Measurements from ENCODE around the gene HTT-AS. TPM values are rescaled to one million over a fixed set of nuclear protein-coding genes. Genes with fewer than 3 reads are reported as not detected.
A peak's percentile ranks its signal among the peaks of the same experiment; 100 is the strongest.

HTT-AS gene
- total and polyA plus RNA-seq, 3 donors from 2014 or later, result not detected

- Histone ChIP-seq H3K4me3 (no peak overlapping the region), H3K36me3 (ENCODE audit: low read depth, missing control alignments) (no peaks in the 10 kb centered on the region), H3K27ac (no peak overlapping the region), H3K27me3 (no peaks in the 10 kb centered on the region), H3K9me3 (no peaks in the 10 kb centered on the region), H3K4me1 (no peaks in the 10 kb centered on the region)
- TF ChIP-seq CTCF (IDR thresholded peaks at IDR 0.05) (no peak), POLR2A (IDR thresholded peaks at IDR 0.05) (no peak)
- intact Hi-C loops (cut with DNase I; ENCODE audit: low total_unique reads), result no loop called here
- DNase-seq, result no peak
- 92 to 96% methylated on average over 8 of the region's 8 CpGs for WGBS, 2 donors
Measured at GRCh38 chr4:3034231-3034630, 40.1 kb downstream of the HTT-AS start.

- WGBS, 2 donors, result 58 to 74% methylated on average over 12 of the region's 12 CpGs
- H3K36me3 ChIP-seq (ENCODE audit: low read depth, missing control alignments), result no peaks in the 10 kb centered on the region
- peak; percentile 53 for DNase-seq
- no peaks in the 10 kb centered on the region for H3K27me3 ChIP-seq
- no peak overlapping the region for H3K27ac ChIP-seq
- no peaks in the 10 kb centered on the region for H3K9me3 ChIP-seq
- no peaks in the 10 kb centered on the region for H3K4me1 ChIP-seq
- intact Hi-C loops (cut with DNase I; ENCODE audit: low total_unique reads), result no loop called here
- TF ChIP-seq CTCF (IDR thresholded peaks at IDR 0.05) (no peak), POLR2A (IDR thresholded peaks at IDR 0.05) (no peak)
- H3K4me3 ChIP-seq, result no peak overlapping the region
Measured at GRCh38 chr4:3031357-3032082, 42.8 kb downstream of the HTT-AS start.

GRCh38 chr4:3030566-3031356 is 43.6 kb downstream of the HTT-AS start:
- 78 to 88% methylated on average over 18 of the region's 18 CpGs for WGBS, 2 donors
- no peak for DNase-seq
- intact Hi-C loops (cut with DNase I; ENCODE audit: low total_unique reads), result no loop called here

GRCh38 chr4:3029464-3029863 is 44.9 kb downstream of the HTT-AS start:
- no peaks in the 10 kb centered on the region for H3K4me1 ChIP-seq
- WGBS, 2 donors, result 89 to 97% methylated on average over 6 to 9 of the region's 9 CpGs
- H3K27me3 ChIP-seq, result no peaks in the 10 kb centered on the region
- no peak for DNase-seq
- H3K4me3 ChIP-seq, result no peak overlapping the region
- TF ChIP-seq POLR2A (IDR thresholded peaks at IDR 0.05), result no peak
- TF ChIP-seq CTCF (IDR thresholded peaks at IDR 0.05), result no peak
- intact Hi-C loops (cut with DNase I; ENCODE audit: low total_unique reads), result no loop called here
- no peaks in the 10 kb centered on the region for H3K9me3 ChIP-seq
- no peaks in the 10 kb centered on the region for H3K36me3 ChIP-seq (ENCODE audit: low read depth, missing control alignments)
- H3K27ac ChIP-seq, result no peak overlapping the region

More at GRCh38 chr4:3030566-3031356, 43.6 kb downstream of the HTT-AS start:
- TF ChIP-seq POLR2A (IDR thresholded peaks at IDR 0.05) (no peak), CTCF (IDR thresholded peaks at IDR 0.05) (no peak)
- H3K9me3 ChIP-seq, result no peaks in the 10 kb centered on the region
- no peaks in the 10 kb centered on the region for H3K36me3 ChIP-seq (ENCODE audit: low read depth, missing control alignments)
- H3K27ac ChIP-seq, result no peak overlapping the region
- no peak overlapping the region for H3K4me3 ChIP-seq
- no peaks in the 10 kb centered on the region for H3K27me3 ChIP-seq
- H3K4me1 ChIP-seq, result no peaks in the 10 kb centered on the region
